GM12878 (cell line): ENCODE data around the gene ABR. TPM values are rescaled to one million over a fixed set of nuclear protein-coding genes. Genes with fewer than 3 reads are reported as not detected.

Experiments
- ATAC-seq: fragments of 200-7000 bp; cut with Tn5 transposase; 3 replicates; pipeline ENCODE4 v1.9.1; 2020; ENCODE audit warnings: mild to moderate bottlenecking, moderate library complexity
- BruUV-seq: library from RNA; stranded (reverse); fragments of 400-500 nt; replicated peaks from 2 replicates; lab custom pipeline; 2021; lab: Mats Ljungman, UMichigan
- CTCF ChIA-PET: fragments of 300-600 bp; sonication (Branson Sonifier 250); formaldehyde crosslinking; extraction: SDS; loops from one replicate; lab custom pipeline; 2021; ENCODE audit warnings: inconsistent platforms; lab: Yijun Ruan, JAX
- POLR2A ChIA-PET: fragments of 350-600 bp; formaldehyde crosslinking; extraction: SDS; loops from one replicate; lab custom pipeline; 2021; ENCODE audit warnings: inconsistent platforms; lab: Charles Lee
- RAD21 ChIA-PET: fragments of 300-600 bp; sonication (Branson Sonifier 250); formaldehyde crosslinking; loops from one replicate; lab custom pipeline; 2023; ENCODE audit warnings: antibody characterized with exemption; ENCODE audit not compliant: unreplicated experiment; lab: Charles Lee
- SMC1A ChIA-PET: fragments of 300-600 bp; sonication (Branson Sonifier 250); formaldehyde crosslinking; loops from one replicate; lab custom pipeline; 2023; ENCODE audit not compliant: unreplicated experiment, uncharacterized antibody; lab: Charles Lee
- DNase-seq: peaks from one replicate; pipeline ENCODE4 v3.0.0-alpha.2; 2011; ENCODE audit warnings: low read depth, low spot score
- FAIRE-seq: peaks from 3 replicates; lab custom pipeline; 2011; peaks lifted over from hg19 to GRCh38; lab: Jason Lieb, UNC
- H2AFZ ChIP-seq: 2 replicates; pipeline ENCODE4 v1.6.0; 2011; ENCODE audit warnings: low read depth, low read length, control low read depth; ENCODE audit not compliant: control insufficient read depth
- H3K27ac ChIP-seq: 2 replicates; pipeline ENCODE4 v1.5.1; 2011; ENCODE audit warnings: control low read depth; ENCODE audit not compliant: control insufficient read depth, insufficient read depth
- H3K27me3 ChIP-seq, 2 experiments: replicated peaks in 1 of 2; 2 replicates each; pipeline versions ENCODE4 v1.6.0 to v1.6.1; 2011; ENCODE audit warnings: low read length in 1 of 2; ENCODE audit not compliant: control insufficient read depth in 2 of 2, insufficient read depth in 2 of 2
- H3K36me3 ChIP-seq, 2 experiments: 2 replicates each; pipeline ENCODE4 v1.5.1; 2011; ENCODE audit warnings: low read length in 1 of 2; ENCODE audit not compliant: control insufficient read depth in 2 of 2, insufficient read depth in 2 of 2
- H3K4me1 ChIP-seq: 2 replicates; pipeline ENCODE4 v1.6.1; 2011; ENCODE audit warnings: mild to moderate bottlenecking, low read length, moderate library complexity, mixed read lengths; ENCODE audit not compliant: control insufficient read depth, insufficient read depth
- H3K4me2 ChIP-seq: 2 replicates; pipeline ENCODE4 v1.6.0; 2011; ENCODE audit warnings: control low read depth; ENCODE audit not compliant: control insufficient read depth, insufficient read depth
- H3K4me3 ChIP-seq: fragments of 200-600 bp; sonication (generic); 2 replicates; pipeline ENCODE4 v1.5.1; 2016
- H3K79me2 ChIP-seq: 2 replicates; pipeline ENCODE4 v1.6.0; 2011; ENCODE audit warnings: low read length; ENCODE audit not compliant: control insufficient read depth, insufficient read depth
- H3K9ac ChIP-seq: 2 replicates; pipeline ENCODE4 v1.8.0; 2011; ENCODE audit warnings: low read length, control low read depth, mixed read lengths; ENCODE audit not compliant: control insufficient read depth, insufficient read depth
- H3K9me3 ChIP-seq: replicated peaks from 3 replicates; pipeline ENCODE4 v1.5.1; 2011; ENCODE audit warnings: mild to moderate bottlenecking, low read length; ENCODE audit not compliant: control insufficient read depth, insufficient read depth
- H4K20me1 ChIP-seq: 2 replicates; pipeline ENCODE4 v1.6.0; 2011; ENCODE audit not compliant: control insufficient read depth, insufficient read depth
- BHLHE40 ChIP-seq, 2 experiments: fragments of 450-650 bp in 1 of 2; IDR thresholded peaks; 2 replicates each; pipeline ENCODE4 v1.6.1; 2011 to 2017; ENCODE audit warnings: low read depth in 2 of 2, borderline replicate concordance in 1 of 2, improper control_type of control experiment in 1 of 2, low read length in 1 of 2, mild to moderate bottlenecking in 1 of 2
- CBX3 ChIP-seq: fragments of 200-600 bp; sonication (generic); IDR thresholded peaks from 2 replicates; pipeline ENCODE4 v1.6.1; 2016; ENCODE audit warnings: low read depth, borderline replicate concordance
- CEBPB ChIP-seq, 2 experiments: fragments of 150-350 bp in 1 of 2; IDR thresholded peaks; 2 replicates each; pipeline ENCODE4 v1.6.1; 2012 to 2014; ENCODE audit warnings: low read depth in 2 of 2, low read length in 2 of 2, borderline replicate concordance in 1 of 2, inconsistent platforms in 1 of 2
- DPF2 ChIP-seq: fragments of 450-650 bp; IDR thresholded peaks from 2 replicates; pipeline ENCODE4 v1.6.1; 2017; ENCODE audit warnings: mild to moderate bottlenecking
- EZH2 ChIP-seq: IDR thresholded peaks from 2 replicates; pipeline ENCODE4 v1.6.1; 2012; ENCODE audit warnings: low read depth, mild to moderate bottlenecking, control low read depth, inconsistent platforms, low read length, borderline replicate concordance; ENCODE audit not compliant: control insufficient read depth
- FOXK2 ChIP-seq: fragments of 450-650 bp; IDR thresholded peaks from 2 replicates; pipeline ENCODE4 v1.6.1; 2017; ENCODE audit warnings: mild to moderate bottlenecking, moderate library complexity
- GABPA ChIP-seq: IDR thresholded peaks from 2 replicates; pipeline ENCODE4 v1.6.1; 2014; ENCODE audit warnings: antibody characterized with exemption, low read depth, mild to moderate bottlenecking, inconsistent platforms
- HCFC1 ChIP-seq: fragments of 150-350 bp; IDR thresholded peaks from 2 replicates; pipeline ENCODE4 v1.6.1; 2014; ENCODE audit warnings: low read length
- MXI1 ChIP-seq: fragments of 150-350 bp; IDR thresholded peaks from 2 replicates; pipeline ENCODE4 v1.6.1; 2011; ENCODE audit warnings: low read depth, mild to moderate bottlenecking, inconsistent platforms, low read length, improper control_type of control experiment
- POU2F2 ChIP-seq: IDR thresholded peaks from 3 replicates; pipeline ENCODE4 v1.6.1; 2011; ENCODE audit warnings: low read depth, mild to moderate bottlenecking, low read length, borderline replicate concordance
- RELA ChIP-seq: fragments of 450-650 bp; IDR thresholded peaks from 2 replicates; pipeline ENCODE4 v1.8.0; 2014; ENCODE audit warnings: borderline replicate concordance; ENCODE audit not compliant: partially characterized antibody
- ZNF217 ChIP-seq: fragments of 450-650 bp; IDR thresholded peaks from 2 replicates; pipeline ENCODE4 v1.6.1; 2017; ENCODE audit warnings: antibody characterized with exemption, mild to moderate bottlenecking
- WGBS: methylation state at CpG from one replicate; pipeline ENCODE4 v1.1.6; 2016; ENCODE audit warnings: low lambda C conversion rate; ENCODE audit not compliant: insufficient replicate concordance, insufficient coverage; ENCODE audit errors: missing lambda C conversion rate; 5-methylcytosine and 5-hydroxymethylcytosine counted together
- in situ Hi-C: fragments of 300-500 bp; cut with MboI; formaldehyde crosslinking; loops from 9 replicates; pipeline ENCODE4 v1.14.3; 2018; ENCODE audit warnings: mixed read lengths
- intact Hi-C: fragments of 100-400 bp; cut with micrococcal nuclease; formaldehyde crosslinking; loops from one replicate; pipeline ENCODE4 v1.14.2; 2022; ENCODE audit not compliant: unreplicated experiment
- polyA plus RNA-seq, 11 experiments: library from polyadenylated mRNA; depleted of rRNA in 4 of 11; unstranded in 6 of 11; stranded (reverse) in 5 of 11; fragments of >200 nt; fragmentation: Nextera tagmentation in 4 of 11; fragmentation: Illumina TruSeq in 1 of 11; extraction: Ambion mirVana in 4 of 11; extraction: Trizol in 1 of 11; gene quantifications; 1 replicate in 1 of 11; 2 replicates in 10 of 11; pipeline versions ENCODE4 v1.2.1 to v1.2.3, GENCODE V29; 2011 to 2016; ENCODE audit warnings: inconsistent platforms in 2 of 11, missing spikeins in 2 of 11, low read depth in 1 of 11
- total RNA-seq, 4 experiments: library from RNA; depleted of rRNA in 3 of 4; stranded (reverse); fragments of >200 nt in 3 of 4; fragmentation: Illumina TruSeq in 1 of 4; extraction: Trizol in 1 of 4; gene quantifications; 2 replicates each; pipeline versions ENCODE4 v1.2.1 to v1.2.3, GENCODE V29; 2013 to 2021

The ABR gene
- total and polyA plus RNA-seq, 10 of the 15 experiments (the other 5 are each of a cell fraction or from before 2014, with no cell fraction given), result 1.4 to 112 (median 30.0) TPM

GRCh38 chr17:969811-970355, 209.9 kb downstream of the ABR start:
- H4K20me1 ChIP-seq, result no peaks in the 10 kb centered on the region
- FAIRE-seq, result no peak
- no peaks in the 10 kb centered on the region for H3K4me1 ChIP-seq
- H3K4me2 ChIP-seq, result no peak overlapping the region
- H3K9ac ChIP-seq, result no peak overlapping the region
- no peaks in the 10 kb centered on the region for H3K36me3 ChIP-seq
- no peak for ATAC-seq
- ChIA-PET SMC1A (no interaction called here), POLR2A (no interaction called here), RAD21 (no interaction called here), CTCF (no interaction called here)
- no TSS peak for BruUV-seq
- no peak overlapping the region for H3K4me3 ChIP-seq
- no peak overlapping the region for H2AFZ ChIP-seq
- 34% methylated on average over 18 of the region's 18 CpGs for WGBS
- no peak overlapping the region for H3K27ac ChIP-seq
- in situ Hi-C loops (no loop called here), intact Hi-C loops (no loop called here)
- TF ChIP-seq CBX3 (no peak), EZH2 (no peak), GABPA (no peak), HCFC1 (no peak), MXI1 (no peak), RELA (no peak), ZNF217 (no peak), FOXK2 (no peak), POU2F2 (no peak), DPF2 (no peak), BHLHE40 (IDR thresholded peaks at IDR 0.05; ENCODE audit: borderline replicate concordance in 1 of 2, low read depth in 2 of 2, low read length in 1 of 2) (no peak), CEBPB (IDR thresholded peaks at IDR 0.05; ENCODE audit: borderline replicate concordance in 1 of 2, low read depth in 2 of 2, low read length in 2 of 2) (no peak)
- no peak for DNase-seq
- no peaks in the 10 kb centered on the region for H3K9me3 ChIP-seq
- peaks cover 0 to 2% of the 10 kb centered on the region in 2 experiments; a peak in 1 of 4 replicates for H3K27me3 ChIP-seq
- H3K79me2 ChIP-seq, result no peaks in the 10 kb centered on the region
